Measurements from ENCODE around the gene KRT6C.
"Not testable (repeated sequence)": the region's sequence is repeated elsewhere in the genome, so short reads cannot be mapped to it uniquely, and the experiment has no call there.

The KRT6C gene

GRCh38 chr12:52499806-52500560 is 26.4 kb upstream of the KRT6C start:
- DNase-seq: peak; percentile 53

GRCh38 chr12:52498946-52499345 is 25.3 kb upstream of the KRT6C start:
- DNase-seq: no peak

GRCh38 chr12:52497975-52498374 is 24.4 kb upstream of the KRT6C start:
- no peak for DNase-seq

GRCh38 chr12:52496590-52497071 is 23.0 kb upstream of the KRT6C start:
- peak; percentile 77 for DNase-seq

GRCh38 chr12:52496054-52496453 is 22.4 kb upstream of the KRT6C start:
- no peak for DNase-seq

GRCh38 chr12:52495389-52495788 is 21.8 kb upstream of the KRT6C start:
- DNase-seq: no peak

- DNase-seq: peak; percentile 59
Measured at GRCh38 chr12:52494518-52494917, 20.9 kb upstream of the KRT6C start.

- no peak for DNase-seq
Measured at GRCh38 chr12:52494100-52494499, 20.5 kb upstream of the KRT6C start.

- no peak for DNase-seq
Measured at GRCh38 chr12:52493172-52493571, 19.6 kb upstream of the KRT6C start, which contains the start of gene KRT6A. TSS of gene KRT6A (minus strand) at chr12:52493257. CDS start at chr12:52493188, 69 bp downstream.

GRCh38 chr12:52492405-52492804 is 18.8 kb upstream of the KRT6C start:
- not testable (repeated sequence) for DNase-seq

GRCh38 chr12:52491495-52491894 is 17.9 kb upstream of the KRT6C start:
- not testable (repeated sequence) for DNase-seq

GRCh38 chr12:52488736-52489135 is 15.1 kb upstream of the KRT6C start:
- DNase-seq: no peak

GRCh38 chr12:52487744-52488443 is 14.3 kb upstream of the KRT6C start:
- DNase-seq: not testable (repeated sequence)

GRCh38 chr12:52487211-52487610 is 13.6 kb upstream of the KRT6C start:
- DNase-seq: no peak

GRCh38 chr12:52486166-52487105 is 12.8 kb upstream of the KRT6C start:
- no peak for DNase-seq

- no peak for DNase-seq
Measured at GRCh38 chr12:52480073-52480472, 6.5 kb upstream of the KRT6C start.

GRCh38 chr12:52477651-52478050 is 4.0 kb upstream of the KRT6C start:
- DNase-seq: no peak

GRCh38 chr12:52474212-52474611 is 607 bp upstream of the KRT6C start:
- DNase-seq: no peak

- DNase-seq: no peak
Measured at GRCh38 chr12:52469853-52470252, 3.8 kb downstream of the KRT6C start.

GRCh38 chr12:52464897-52465296 is 8.7 kb downstream of the KRT6C start:
- no peak for DNase-seq

- DNase-seq: no peak
Measured at GRCh38 chr12:52461693-52462092, 11.9 kb downstream of the KRT6C start.

- DNase-seq: no peak
Measured at GRCh38 chr12:52458861-52459260, 14.7 kb downstream of the KRT6C start.

- no peak for DNase-seq
Measured at GRCh38 chr12:52455821-52456220, 17.8 kb downstream of the KRT6C start.
